HCT116 (cell line): Measurements from ENCODE around the gene IMMT.

Experiments
- CEBPB ChIP-seq: IDR thresholded peaks from 2 replicates; pipeline ENCODE4 v1.6.1; 2012; ENCODE audit warnings: low read depth
- EGR1 ChIP-seq: IDR thresholded peaks from 2 replicates; pipeline ENCODE4 v1.6.1; 2012; ENCODE audit warnings: low read depth
- EZH2 ChIP-seq: fragments of 200-600 bp; sonication (generic); IDR thresholded peaks from 2 replicates; pipeline ENCODE4 v1.6.1; 2017; ENCODE audit warnings: antibody characterized with exemption, mixed run types
- EZH2phosphoT487 ChIP-seq: fragments of 200-600 bp; IDR thresholded peaks from 2 replicates; pipeline ENCODE4 v1.6.1; 2018; ENCODE audit warnings: antibody characterized with exemption, borderline replicate concordance
- FOSL1 ChIP-seq: IDR thresholded peaks from 2 replicates; pipeline ENCODE4 v1.6.1; 2012; ENCODE audit warnings: low read depth
- JUND ChIP-seq: IDR thresholded peaks from 2 replicates; pipeline ENCODE4 v1.6.1; 2012
- POLR2A ChIP-seq: IDR thresholded peaks from 2 replicates; pipeline ENCODE4 v1.7.0; 2011; ENCODE audit warnings: borderline replicate concordance; ENCODE audit not compliant: insufficient read depth, insufficient read length; ENCODE audit errors: extremely low read depth
- POLR2AphosphoS5 ChIP-seq: IDR thresholded peaks from 2 replicates; pipeline ENCODE4 v1.6.1; 2011; ENCODE audit warnings: mild to moderate bottlenecking, low read depth, low read length, moderate library complexity
- RAD21 ChIP-seq: IDR thresholded peaks from 2 replicates; pipeline ENCODE4 v1.6.1; 2012; ENCODE audit warnings: low read depth, mild to moderate bottlenecking
- SRF ChIP-seq: IDR thresholded peaks from 2 replicates; pipeline ENCODE4 v1.6.1; 2012; ENCODE audit warnings: low read depth
- TF ChIP-seq, protein P1 (sequence below), 3 experiments: fragments of 200-600 bp in 1 of 3; sonication (generic) in 1 of 3; IDR thresholded peaks in 2 of 3; conservative IDR thresholded peaks in 1 of 3; 2 replicates each; pipeline ENCODE4 v1.5.1; 2012 to 2017; ENCODE audit warnings: low read depth in 2 of 3, low read length in 2 of 3, antibody characterized with exemption in 1 of 3, borderline replicate concordance in 1 of 3, control low read depth in 1 of 3, mild to moderate bottlenecking in 1 of 3, mixed read lengths in 1 of 3, mixed run types in 1 of 3, moderate library complexity in 1 of 3; ENCODE audit not compliant: insufficient read depth in 1 of 3

- TF ChIP-seq, protein P1, sequence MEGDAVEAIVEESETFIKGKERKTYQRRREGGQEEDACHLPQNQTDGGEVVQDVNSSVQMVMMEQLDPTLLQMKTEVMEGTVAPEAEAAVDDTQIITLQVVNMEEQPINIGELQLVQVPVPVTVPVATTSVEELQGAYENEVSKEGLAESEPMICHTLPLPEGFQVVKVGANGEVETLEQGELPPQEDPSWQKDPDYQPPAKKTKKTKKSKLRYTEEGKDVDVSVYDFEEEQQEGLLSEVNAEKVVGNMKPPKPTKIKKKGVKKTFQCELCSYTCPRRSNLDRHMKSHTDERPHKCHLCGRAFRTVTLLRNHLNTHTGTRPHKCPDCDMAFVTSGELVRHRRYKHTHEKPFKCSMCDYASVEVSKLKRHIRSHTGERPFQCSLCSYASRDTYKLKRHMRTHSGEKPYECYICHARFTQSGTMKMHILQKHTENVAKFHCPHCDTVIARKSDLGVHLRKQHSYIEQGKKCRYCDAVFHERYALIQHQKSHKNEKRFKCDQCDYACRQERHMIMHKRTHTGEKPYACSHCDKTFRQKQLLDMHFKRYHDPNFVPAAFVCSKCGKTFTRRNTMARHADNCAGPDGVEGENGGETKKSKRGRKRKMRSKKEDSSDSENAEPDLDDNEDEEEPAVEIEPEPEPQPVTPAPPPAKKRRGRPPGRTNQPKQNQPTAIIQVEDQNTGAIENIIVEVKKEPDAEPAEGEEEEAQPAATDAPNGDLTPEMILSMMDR (IDR thresholded peaks at IDR 0.05 in 2 of 3, conservative IDR thresholded peaks at IDR 0.05 in 1 of 3; ENCODE audit: borderline replicate concordance in 1 of 3, insufficient read depth in 1 of 3, low read depth in 2 of 3, low read length in 2 of 3) = peak in 1 of 3 experiments; percentile 19; a peak in 1 of 6 replicates
- TF ChIP-seq SRF (peak; percentile 2; the same call in 1 of the 2 replicates), JUND (no peak), CEBPB (no peak), FOSL1 (no peak), EZH2 (no peak), EZH2phosphoT487 (no peak), POLR2AphosphoS5 (no peak), EGR1 (no peak), RAD21 (no peak), POLR2A (no peak)
These were observed 89.9 kb downstream of the IMMT start, which contains the start of gene POLR1A for GRCh38 chr2:86105252-86105968.
